ENCODE results near the gene INPP5A. TPM values are rescaled to one million over a fixed set of nuclear protein-coding genes. Genes with fewer than 3 reads are reported as not detected.

The INPP5A gene
- total and polyA plus RNA-seq, 9 of the 15 experiments (the other 6 are each of a cell fraction or from before 2014, with no cell fraction given) = 0.66 to 11.6 (median 7.7) TPM

- TF ChIP-seq ZNF133 (CRISPR knock-in tag; IDR thresholded peaks at IDR 0.05) (no peak), ZBTB11 (CRISPR knock-in tag; IDR thresholded peaks at IDR 0.05) (no peak), PHB2 (IDR thresholded peaks at IDR 0.05; ENCODE audit: low read depth) (no peak), MYNN (IDR thresholded peaks at IDR 0.05) (no peak), MYNN (CRISPR knock-in tag; IDR thresholded peaks at IDR 0.05) (no peak)
These were observed 46.5 kb downstream of the INPP5A start (continued) for GRCh38 chr10:132584081-132584480.

GRCh38 chr10:132585732-132586722, 48.4 kb downstream of the INPP5A start:
- DNase-seq (ENCODE audit: extremely low read depth in 1 of 4, low spot score in 3 of 4) (no peak), ATAC-seq (no peak), FAIRE-seq (no peak)
- H3K4me1 ChIP-seq (replicated peaks in 1 of 2; ENCODE audit: control insufficient read depth in 2 of 2, insufficient read depth in 2 of 2, low read length in 2 of 2) = peaks cover 6 to 29% of the 10 kb centered on the region in 2 experiments; a peak in 4 of 5 replicates
- no peak overlapping the region for H3K27ac ChIP-seq (ENCODE audit: extremely low read depth, low read depth, low read length)
- no peak overlapping the region for H3K4me2 ChIP-seq (ENCODE audit: insufficient read depth, low read length)
- H3K79me2 ChIP-seq (ENCODE audit: control insufficient read depth, insufficient read depth, low read length) = no peaks in the 10 kb centered on the region; the same call in 2 of the 3 replicates
- no peaks in the 10 kb centered on the region for H3K9me3 ChIP-seq (replicated peaks; ENCODE audit: control insufficient read depth, insufficient read depth, low read depth, low read length)
- H3K9me1 ChIP-seq (ENCODE audit: control insufficient read depth, insufficient read depth, low read length) = no peaks in the 10 kb centered on the region
- no peak overlapping the region for H3K4me3 ChIP-seq
- no peaks in the 10 kb centered on the region for H3K36me3 ChIP-seq (ENCODE audit: control insufficient read depth, insufficient read depth, low read length)
- no TSS peak for BruUV-seq (replicated peaks)
- H4K20me1 ChIP-seq (replicated peaks; ENCODE audit: control insufficient read depth, insufficient read depth, low read length) = no peaks in the 10 kb centered on the region
- intact Hi-C loops (cut with micrococcal nuclease) = no loop called here
- H2AFZ ChIP-seq (ENCODE audit: low read depth, low read length) = no peak overlapping the region
- H3K27me3 ChIP-seq (ENCODE audit: control insufficient read depth in 2 of 2, insufficient read depth in 2 of 2, low read length in 2 of 2) = no peaks in the 10 kb centered on the region
- H3K9ac ChIP-seq (ENCODE audit: insufficient read depth in 1 of 2, low read depth in 2 of 2, low read length in 2 of 2) = no peak overlapping the region
- ChIA-PET POLR2A (no interaction called here), CTCF (ENCODE audit: low intra/inter-chr PET ratio) (no interaction called here)
- in situ Hi-C loops (cut with MboI) = no loop called here
- 75% methylated on average over 21 of the region's 38 CpGs for WGBS (ENCODE audit: insufficient coverage, low coverage, missing lambda C conversion rate)
- no peak for TF ChIP-seq TEAD1 (CRISPR knock-in tag; IDR thresholded peaks at IDR 0.05)
- TF ChIP-seq THRA (IDR thresholded peaks at IDR 0.05) = no peak
- no peak for TF ChIP-seq STAT6 (CRISPR knock-in tag; IDR thresholded peaks at IDR 0.05)
- TF ChIP-seq ZC3H11A (IDR thresholded peaks at IDR 0.05; ENCODE audit: low read depth, low read length) = no peak
- TF ChIP-seq ELF2 (CRISPR knock-in tag; IDR thresholded peaks at IDR 0.05) = no peak

Data from K562 (cell line).